ENCODE data around the gene HRH2. TPM values are rescaled to one million over a fixed set of nuclear protein-coding genes. Genes with fewer than 3 reads are reported as not detected.
A peak's percentile ranks its signal among the peaks of the same experiment; 100 is the strongest.

Gene HRH2
- total RNA-seq, 2 experiments from 2014 or later, result 23.2 to 24.5 TPM

DNA sequence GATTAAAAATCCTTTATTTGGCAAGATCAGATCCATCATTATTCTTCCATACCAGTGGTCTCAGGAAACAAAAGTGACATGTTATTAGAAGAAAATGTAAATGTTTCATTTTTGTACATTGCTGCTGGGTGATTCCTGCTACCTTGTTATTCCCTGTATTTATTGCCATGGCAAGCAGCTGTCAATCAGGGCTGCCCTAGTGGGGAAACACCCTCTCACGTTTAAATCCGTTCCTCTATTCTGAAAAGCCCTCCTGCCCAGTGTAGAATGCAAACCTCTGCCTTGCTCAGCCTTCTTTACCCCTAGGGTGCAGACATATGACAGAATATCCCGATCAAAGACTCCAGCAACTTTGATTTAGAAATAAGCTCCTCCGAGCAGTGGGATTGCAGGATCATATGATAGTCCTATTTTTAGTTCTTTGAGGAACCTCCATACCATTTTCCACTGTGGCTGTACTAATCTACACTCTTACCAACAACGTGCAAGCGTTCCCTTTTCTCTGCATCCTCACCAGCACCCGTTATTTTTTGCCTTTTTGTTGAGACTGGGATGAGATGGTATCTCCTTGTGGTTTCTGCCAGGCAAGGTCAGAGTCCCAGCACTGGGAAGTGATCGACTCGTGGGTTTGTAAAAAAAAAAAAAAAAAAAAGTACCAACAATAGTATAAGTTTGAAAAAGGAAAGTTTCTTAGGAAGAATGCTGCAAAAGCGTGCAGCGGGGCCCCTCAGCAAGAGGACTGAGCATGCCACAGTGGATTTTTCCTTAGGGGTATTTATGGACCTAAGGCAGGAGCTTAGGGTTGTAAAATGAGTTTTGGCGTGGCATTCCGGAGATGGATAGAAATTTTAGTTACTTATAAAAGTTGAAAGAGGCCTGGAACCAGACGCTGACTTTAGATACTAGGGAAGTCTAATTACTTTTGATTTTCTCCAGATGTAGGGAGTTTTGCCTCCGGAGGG is 66.7 kb downstream of the HRH2 start:
- ChIA-PET CTCF (interaction anchor here (0.9 to 1.2 kb wide), 2 partner anchors 190 to 260 kb away, joined by 3 to 10 read pairs; no protein-coding TSS in a partner anchor), POLR2A (no interaction called here)
- intact Hi-C loops (cut with micrococcal nuclease), result no loop called here
- no peak overlapping the region for H3K27ac Mint-ChIP-seq
- no peaks in the 10 kb centered on the region for H3K9me3 Mint-ChIP-seq
- no peak overlapping the region for H3K4me3 Mint-ChIP-seq
- peaks cover 1% of the 10 kb centered on the region for H3K4me1 Mint-ChIP-seq (ENCODE audit: low read depth)
- DNase-seq (no peak), ATAC-seq (no peak)
- TF ChIP-seq CTCF (IDR thresholded peaks at IDR 0.05), result no peak
- no peaks in the 10 kb centered on the region for H3K36me3 Mint-ChIP-seq (ENCODE audit: low read depth)
- peaks cover 5% of the 10 kb centered on the region for H3K27me3 Mint-ChIP-seq

DNA sequence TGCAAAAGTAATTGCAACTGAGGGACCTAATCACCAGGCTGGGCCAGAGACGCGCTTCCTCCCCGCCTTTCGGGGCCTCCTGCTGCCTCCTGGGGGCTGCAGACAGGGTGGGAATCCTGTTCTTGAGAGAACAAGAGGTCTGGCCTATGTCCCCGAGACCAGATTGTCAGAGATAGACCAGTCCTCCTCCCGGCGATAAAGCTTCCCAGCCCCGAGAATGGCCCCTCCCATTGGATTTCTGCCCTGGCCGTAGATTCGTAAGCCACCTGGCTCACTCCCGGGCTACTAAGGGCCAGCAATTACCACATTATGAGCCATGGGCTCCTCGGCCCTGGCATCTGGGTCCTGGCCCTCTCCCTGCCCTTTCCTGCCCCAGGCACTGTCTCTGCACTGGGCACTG is 70.4 kb downstream of the HRH2 start:
- POLR2A ChIA-PET, result interaction anchor here (1.0 kb wide), 1 partner anchor 197 kb away, joined by 3 read pairs; no protein-coding TSS in a partner anchor
- peaks cover 8% of the 10 kb centered on the region for H3K27me3 Mint-ChIP-seq

DNA sequence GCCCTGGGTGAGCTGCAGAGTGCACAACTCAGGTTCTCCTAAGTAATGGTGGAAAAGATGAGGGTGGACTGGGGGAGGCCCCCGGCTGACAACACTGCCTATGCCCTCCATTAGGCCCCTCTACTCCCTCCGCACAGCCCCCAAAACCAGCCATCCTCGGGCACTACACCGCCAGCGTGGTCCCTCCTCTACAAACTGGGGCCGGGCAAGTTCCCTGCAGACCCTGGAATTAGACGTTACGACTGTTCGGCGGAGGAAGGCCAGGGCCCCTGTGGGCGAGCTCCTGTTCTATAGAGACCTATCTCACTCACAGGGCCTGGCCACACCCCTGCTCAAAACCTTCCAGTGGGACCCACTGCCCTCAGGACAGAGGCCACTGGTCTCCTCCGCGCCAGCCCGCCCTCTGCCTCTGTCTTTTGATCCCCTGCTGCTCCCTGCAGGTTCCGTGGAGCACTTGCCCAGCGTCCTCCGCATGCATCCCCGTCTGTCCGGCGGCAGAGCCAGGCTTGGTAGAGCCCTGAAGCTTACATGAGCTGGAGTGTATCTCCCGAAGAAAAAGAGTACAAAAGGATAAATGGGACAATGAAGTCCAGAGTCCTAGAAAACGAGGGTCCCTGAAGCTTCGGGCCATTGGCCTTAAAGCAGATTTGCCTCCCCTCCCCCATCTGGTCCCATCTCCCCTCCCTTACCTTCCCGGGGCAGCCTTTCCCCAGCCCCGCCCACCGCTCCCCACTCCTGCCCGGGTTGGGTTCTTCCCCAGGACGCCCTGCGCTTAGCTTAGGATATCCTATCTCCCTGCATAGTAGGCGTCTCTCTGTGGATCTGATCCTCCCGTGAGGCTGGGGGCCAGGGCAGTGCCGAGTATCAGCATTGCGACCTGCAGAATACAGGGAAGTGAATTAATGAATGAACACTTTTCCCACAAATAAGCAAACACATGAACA is 71.3 kb downstream of the HRH2 start:
- DNase-seq (no peak), ATAC-seq (peak; percentile 43)
- intact Hi-C loops (cut with micrococcal nuclease), result no loop called here
- ChIA-PET CTCF (interaction anchor here (0.6 to 6.4 kb wide), 41 partner anchors 9 to 688 kb away, joined by 3 to 86 read pairs (median 4); partner anchors contain the start of gene CPLX2), POLR2A (interaction anchor here (1.0 to 1.7 kb wide), 3 partner anchors 17 to 198 kb away, joined by 3 read pairs; no protein-coding TSS in a partner anchor)
- Mint-ChIP-seq H3K4me1 (ENCODE audit: low read depth) (peaks cover 5% of the 10 kb centered on the region), H3K9me3 (no peaks in the 10 kb centered on the region), H3K4me3 (no peak overlapping the region), H3K36me3 (ENCODE audit: low read depth) (no peaks in the 10 kb centered on the region), H3K27me3 (peaks cover 10% of the 10 kb centered on the region), H3K27ac (no peak overlapping the region)
- TF ChIP-seq CTCF (IDR thresholded peaks at IDR 0.05), result no peak

More for the DNA sequence above, 70.4 kb downstream of the HRH2 start:
- peaks cover 5% of the 10 kb centered on the region for H3K4me1 Mint-ChIP-seq (ENCODE audit: low read depth)
- no peak overlapping the region for H3K4me3 Mint-ChIP-seq
- ATAC-seq (no peak), DNase-seq (no peak)
- no peaks in the 10 kb centered on the region for H3K36me3 Mint-ChIP-seq (ENCODE audit: low read depth)
- no peak overlapping the region for H3K27ac Mint-ChIP-seq
- CTCF ChIA-PET, result interaction anchor here (0.9 to 6.4 kb wide), 4 partner anchors 9 to 195 kb away, joined by 4 to 86 read pairs (median 35); no protein-coding TSS in a partner anchor
- TF ChIP-seq CTCF (IDR thresholded peaks at IDR 0.05), result no peak
- H3K9me3 Mint-ChIP-seq, result no peaks in the 10 kb centered on the region
- intact Hi-C loops (cut with micrococcal nuclease), result no loop called here

DNA sequence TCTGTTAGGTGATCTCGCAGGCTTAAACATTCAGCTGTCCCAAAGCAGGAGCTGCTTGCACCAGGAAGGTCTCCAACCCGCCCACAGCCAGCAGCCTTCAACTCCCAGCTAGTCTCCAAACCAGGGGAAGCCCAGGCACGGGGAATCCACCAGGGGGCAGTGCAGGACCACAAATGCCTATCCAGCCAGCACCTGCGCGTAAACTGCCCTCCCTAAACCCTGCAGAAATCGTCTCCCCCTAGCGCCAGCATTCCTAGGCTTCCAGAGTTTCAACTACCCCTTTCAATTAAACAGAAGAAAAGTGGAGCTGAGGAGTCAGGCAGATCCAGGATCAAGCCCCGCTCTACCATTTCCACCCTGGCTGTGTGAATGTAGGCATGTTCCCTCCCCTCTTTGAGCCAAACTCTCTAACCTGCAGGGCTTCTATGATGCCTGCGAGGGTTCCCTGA is 72.0 kb downstream of the HRH2 start:
- Mint-ChIP-seq H3K4me1 (ENCODE audit: low read depth) (peaks cover 5% of the 10 kb centered on the region), H3K9me3 (no peaks in the 10 kb centered on the region), H3K36me3 (ENCODE audit: low read depth) (no peaks in the 10 kb centered on the region), H3K27ac (no peak overlapping the region), H3K4me3 (no peak overlapping the region), H3K27me3 (peaks cover 10% of the 10 kb centered on the region)
- peak; percentile 94 for DNase-seq
- ChIA-PET CTCF (interaction anchor here (0.6 to 6.4 kb wide), 45 partner anchors 9 to 687 kb away, joined by 3 to 86 read pairs (median 4); partner anchors contain the start of gene CPLX2), POLR2A (interaction anchor here (1.0 to 1.7 kb wide), 2 partner anchors 16 to 166 kb away, joined by 3 read pairs; no protein-coding TSS in a partner anchor)
- intact Hi-C loops (cut with micrococcal nuclease), result no loop called here
- peak; percentile 93 for TF ChIP-seq CTCF (IDR thresholded peaks at IDR 0.05)
- peak; percentile 98 for ATAC-seq
